AG09309 (cell line): ENCODE measurements around the gene MAN2A2.

Source experiments
- DNase-seq: peaks from one replicate; pipeline ENCODE4 v3.0.0-alpha.2; 2010; ENCODE audit warnings: low read depth
- H3K4me3 ChIP-seq: 2 replicates; pipeline ENCODE4 v1.5.1; 2011; ENCODE audit warnings: mild to moderate bottlenecking, low read depth, low read length, moderate library complexity; ENCODE audit not compliant: control insufficient read depth
- CTCF ChIP-seq: IDR thresholded peaks from 2 replicates; pipeline ENCODE4 v1.5.1; 2011; ENCODE audit warnings: mild to moderate bottlenecking, low read depth, low read length, inconsistent platforms; ENCODE audit not compliant: insufficient read depth, control insufficient read depth; ENCODE audit errors: missing control alignments

MAN2A2 gene

GRCh38 chr15:90875549-90875981 is 27.5 kb upstream of the MAN2A2 start:
- no peak overlapping the region for H3K4me3 ChIP-seq
- TF ChIP-seq CTCF = no peak
- no peak for DNase-seq

GRCh38 chr15:90876046-90876445 is 27.1 kb upstream of the MAN2A2 start:
- H3K4me3 ChIP-seq = no peak overlapping the region
- no peak for DNase-seq
- no peak for TF ChIP-seq CTCF

- no peak overlapping the region for H3K4me3 ChIP-seq
- DNase-seq = no peak
- TF ChIP-seq CTCF = no peak
Observed at GRCh38 chr15:90876512-90877170, 26.5 kb upstream of the MAN2A2 start.

GRCh38 chr15:90877315-90877714 is 25.8 kb upstream of the MAN2A2 start:
- DNase-seq = no peak
- TF ChIP-seq CTCF = no peak
- H3K4me3 ChIP-seq = no peak overlapping the region

GRCh38 chr15:90877996-90878395 is 25.1 kb upstream of the MAN2A2 start:
- TF ChIP-seq CTCF = no peak
- DNase-seq = no peak

GRCh38 chr15:90878660-90879059 is 24.4 kb upstream of the MAN2A2 start:
- no peak for TF ChIP-seq CTCF
- H3K4me3 ChIP-seq = no peak overlapping the region
- DNase-seq = no peak

More at GRCh38 chr15:90877996-90878395, 25.1 kb upstream of the MAN2A2 start:
- no peak overlapping the region for H3K4me3 ChIP-seq
